Stimulated activated CD4-positive, alpha-beta T cell treated with anti-CD3 and anti-CD28 coated beads, Interleukin-1b, Interleukin-23, amount 100 ng/mL, for 4 hours (primary cell): ENCODE measurements around the gene DNMT3L.
"Not testable (repeated sequence)": the region's sequence is repeated elsewhere in the genome, so short reads cannot be mapped to it uniquely, and the experiment has no call there.

Experiments used
- DNase-seq, 2 donors: peaks; one replicate each; pipeline ENCODE4 v3.0.0-alpha.2; 2020; ENCODE audit warnings: low read depth in 2 of 2

DNMT3L gene

DNA sequence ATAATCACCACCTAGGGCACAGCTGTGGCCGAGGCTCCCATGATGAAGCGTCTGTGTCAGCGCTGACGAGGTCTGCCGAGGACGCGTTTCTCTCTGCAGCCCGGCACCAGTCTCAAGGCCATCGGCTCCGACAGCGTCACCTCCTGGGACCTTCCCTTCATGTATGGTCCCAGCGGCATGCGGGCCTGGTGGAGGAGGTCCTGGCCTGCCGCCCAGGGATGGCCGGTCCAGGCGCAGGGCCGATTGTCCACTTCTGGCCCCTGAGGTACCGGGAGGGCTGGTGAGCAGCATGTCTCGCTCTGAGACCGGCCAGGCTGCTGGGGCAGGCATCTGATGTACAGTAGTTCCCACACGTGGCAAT, 64.6 kb downstream of the DNMT3L start:
- not testable (repeated sequence) for DNase-seq
